ENCODE results near the gene KLRF2. TPM values are rescaled to one million over a fixed set of nuclear protein-coding genes. Genes with fewer than 3 reads are reported as not detected.
A peak's percentile ranks its signal among the peaks of the same experiment; 100 is the strongest.
"Not testable (repeated sequence)": the region's sequence is repeated elsewhere in the genome, so short reads cannot be mapped to it uniquely, and the experiment has no call there.

The KLRF2 gene, protein sequence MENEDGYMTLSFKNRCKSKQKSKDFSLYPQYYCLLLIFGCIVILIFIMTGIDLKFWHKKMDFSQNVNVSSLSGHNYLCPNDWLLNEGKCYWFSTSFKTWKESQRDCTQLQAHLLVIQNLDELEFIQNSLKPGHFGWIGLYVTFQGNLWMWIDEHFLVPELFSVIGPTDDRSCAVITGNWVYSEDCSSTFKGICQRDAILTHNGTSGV
- total RNA-seq: not detected
- long read RNA-seq: 0 reads

DNA sequence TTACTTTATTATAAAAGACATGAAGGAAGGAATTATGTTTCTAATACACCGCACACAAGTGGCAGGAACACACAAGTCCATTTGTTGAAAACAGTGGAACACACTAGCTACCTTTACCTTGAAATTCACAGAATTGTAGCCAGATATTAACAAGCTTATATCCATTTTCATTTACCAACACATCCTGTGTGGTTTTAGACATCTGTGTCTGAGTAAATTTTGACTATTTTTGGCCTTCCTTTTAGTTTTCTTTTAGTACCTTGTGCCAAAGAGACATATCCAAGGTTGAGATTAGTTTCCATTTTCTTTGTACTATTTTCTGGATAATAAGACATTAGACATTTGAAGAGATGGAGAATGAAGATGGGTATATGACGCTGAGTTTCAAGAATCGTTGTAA is at the start of gene KLRF2:
TSS of gene KLRF2 (plus strand) at position 244 of the 400 bp plus-strand sequence. CDS start at position 351, 107 bp downstream.
- DNase-seq (ENCODE audit: missing footprints): no peak
- intact Hi-C loops (cut with DNase I): no loop called here

DNA sequence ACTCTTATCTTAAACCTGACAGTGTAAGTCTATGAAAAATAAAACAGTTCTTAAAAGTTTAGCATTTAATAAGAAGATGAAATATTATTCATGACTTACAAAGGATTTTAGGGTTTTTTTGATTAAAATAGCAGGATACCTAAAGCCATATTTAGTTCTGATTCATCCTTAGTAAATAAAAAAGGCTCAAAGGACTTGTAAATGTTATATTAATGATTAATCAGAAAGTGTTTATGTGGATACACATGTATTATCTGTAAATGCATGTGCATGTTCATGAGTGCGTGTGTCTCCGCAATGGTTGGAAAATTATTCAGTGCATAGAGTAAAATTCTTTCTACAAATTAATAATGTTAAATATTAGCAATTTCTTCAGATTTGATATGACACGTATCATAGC is 49.6 kb upstream of the KLRF2 start:
- no peak for ATAC-seq
- intact Hi-C loops (cut with DNase I): no loop called here

More for the DNA sequence above, at the start of gene KLRF2:
- no peak for ATAC-seq

DNA sequence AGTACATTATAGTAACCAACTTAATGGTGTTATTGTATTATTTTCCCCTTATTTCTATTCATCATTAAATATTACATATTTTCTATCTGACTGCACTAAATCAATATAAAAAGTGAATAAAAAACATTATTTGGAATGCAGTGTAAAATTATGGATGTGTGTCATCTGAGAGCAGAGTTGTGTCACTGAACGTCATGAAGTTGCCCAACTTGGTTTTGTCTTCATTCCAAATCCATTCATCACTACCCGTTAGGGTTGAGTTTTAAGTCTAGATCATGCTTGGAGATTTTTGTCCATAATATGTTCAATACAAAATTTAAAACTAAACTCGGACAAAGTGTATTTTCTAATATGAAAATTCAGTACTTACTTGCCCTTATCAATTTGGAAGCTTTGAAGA is 37.9 kb upstream of the KLRF2 start:
- ATAC-seq: no peak
- intact Hi-C loops (cut with DNase I): no loop called here
- DNase-seq (ENCODE audit: missing footprints): no peak

More for the DNA sequence above, 49.6 kb upstream of the KLRF2 start:
- no peak for DNase-seq (ENCODE audit: missing footprints)

DNA sequence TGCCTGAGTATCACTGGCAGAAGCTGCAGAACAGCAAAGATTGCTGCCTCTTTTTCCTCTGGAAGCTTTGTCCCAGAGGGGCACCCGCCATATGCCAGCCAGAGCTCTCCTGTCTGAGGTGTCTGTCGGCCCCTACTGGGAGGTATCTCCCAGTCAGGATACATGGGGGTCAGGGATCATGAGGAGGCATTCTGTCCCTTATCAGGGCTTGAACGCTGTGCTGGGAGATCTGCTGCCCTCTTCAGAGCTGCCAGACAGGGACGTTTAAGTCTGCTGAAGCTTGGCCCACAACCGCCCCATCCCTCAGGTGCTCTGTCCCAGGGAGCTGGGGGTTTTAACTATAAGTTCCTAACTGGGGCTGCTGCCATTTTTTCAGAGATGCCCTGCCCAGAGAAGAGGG is 32.4 kb upstream of the KLRF2 start:
- no peak for ATAC-seq
- no peak for DNase-seq (ENCODE audit: missing footprints)
- intact Hi-C loops (cut with DNase I): no loop called here

DNA sequence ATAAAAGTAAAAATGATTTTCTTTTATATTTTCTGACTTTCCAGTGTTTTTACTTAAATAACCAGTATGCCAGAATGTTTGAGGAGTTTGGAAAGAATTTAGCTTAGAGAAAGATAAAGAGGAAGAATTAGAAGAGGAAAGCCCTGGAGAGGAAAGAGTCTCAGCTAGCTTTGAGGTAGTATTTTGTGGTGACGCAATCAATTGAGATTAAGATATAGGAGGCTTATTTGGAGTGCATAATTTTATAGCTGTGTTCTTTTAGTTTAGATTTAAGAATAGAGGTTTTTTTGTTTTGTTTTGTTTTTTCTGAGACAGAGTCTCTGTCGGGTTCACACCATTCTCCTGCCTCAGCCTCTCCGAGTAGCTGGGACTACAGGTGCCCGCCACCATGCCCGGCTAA is 30.2 kb upstream of the KLRF2 start:
- DNase-seq (ENCODE audit: missing footprints) (no peak), ATAC-seq (no peak)
- intact Hi-C loops (cut with DNase I): no loop called here

DNA sequence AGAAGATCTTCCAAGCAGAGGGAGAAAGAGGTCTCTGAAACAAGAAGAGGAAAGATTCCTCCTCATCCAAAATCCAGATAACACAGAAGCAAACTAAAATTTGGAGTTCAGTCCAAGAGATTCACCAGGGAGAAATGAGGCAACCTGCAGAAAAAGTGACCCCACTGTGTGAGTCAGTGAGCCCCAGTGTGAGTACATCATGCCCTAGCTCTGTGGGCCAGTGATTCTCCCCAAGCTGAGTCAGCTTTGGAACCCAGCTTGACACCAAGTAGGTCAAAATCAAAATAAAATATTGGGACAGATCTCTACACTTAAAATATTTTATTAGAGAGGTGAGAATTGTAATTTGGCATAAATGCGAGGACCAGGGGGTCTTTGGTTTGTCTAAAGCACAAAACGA is 29.4 kb upstream of the KLRF2 start:
- no peak for DNase-seq (ENCODE audit: missing footprints)
- intact Hi-C loops (cut with DNase I): no loop called here
- ATAC-seq: no peak

DNA sequence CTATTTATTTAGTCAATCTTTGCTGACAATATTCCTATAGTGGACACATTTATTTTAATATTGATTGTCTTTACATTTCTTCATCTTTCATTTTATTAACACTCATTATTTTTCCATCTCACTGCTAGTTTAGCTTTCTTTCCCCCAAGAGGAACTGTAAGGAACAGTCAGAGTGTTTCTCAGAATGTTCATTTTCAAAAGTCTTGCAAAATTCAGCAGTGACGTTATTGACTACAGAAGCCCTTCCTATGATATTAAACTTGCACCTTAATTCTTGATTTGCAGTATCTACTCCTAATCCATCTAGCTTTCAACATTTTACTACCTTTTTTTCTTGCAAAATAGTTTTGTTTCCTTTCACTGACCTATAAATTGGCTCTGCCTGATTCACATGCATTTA is 25.1 kb upstream of the KLRF2 start:
- no peak for DNase-seq (ENCODE audit: missing footprints)
- intact Hi-C loops (cut with DNase I): no loop called here
- ATAC-seq: no peak

DNA sequence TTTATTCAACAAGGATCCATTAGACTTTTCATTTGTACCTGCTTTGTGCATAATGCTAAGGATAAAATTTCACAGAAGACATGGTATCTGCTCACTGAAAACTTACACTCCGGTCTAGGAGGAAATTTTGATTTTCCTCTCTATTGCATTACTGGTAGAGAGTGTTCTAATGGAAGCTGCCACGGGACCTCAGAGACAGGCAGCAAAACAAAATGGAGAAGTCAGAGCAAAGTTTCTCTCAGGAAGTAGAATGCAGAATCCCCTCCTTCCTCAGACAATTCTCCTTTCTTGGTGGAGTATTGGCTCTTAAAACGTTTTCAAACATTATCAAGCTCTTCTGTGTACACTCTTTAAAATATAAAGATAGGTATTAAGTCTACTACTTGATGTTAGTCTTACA is 24.4 kb upstream of the KLRF2 start:
- no peak for ATAC-seq
- DNase-seq (ENCODE audit: missing footprints): no peak
- intact Hi-C loops (cut with DNase I): no loop called here

DNA sequence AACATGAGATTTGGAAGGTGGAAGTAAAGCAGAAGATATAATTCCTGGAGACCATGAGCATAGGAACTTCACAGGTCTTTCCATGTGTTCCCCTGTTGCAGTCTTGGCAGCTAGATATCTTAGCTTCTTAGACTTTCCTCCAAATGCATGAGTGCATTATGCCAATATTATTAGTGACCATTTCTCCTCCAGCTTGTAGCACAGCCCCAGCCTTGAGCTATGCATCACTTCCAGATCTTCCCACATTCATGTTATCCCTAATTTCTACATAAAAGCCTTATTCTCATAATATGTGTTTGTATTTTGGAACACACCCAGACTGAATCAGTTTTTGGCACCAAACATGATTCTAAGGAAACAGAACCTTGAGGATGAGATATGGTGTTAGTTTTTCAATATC is 23.2 kb upstream of the KLRF2 start:
- intact Hi-C loops (cut with DNase I): no loop called here
- ATAC-seq (no peak), DNase-seq (ENCODE audit: missing footprints) (no peak)

DNA sequence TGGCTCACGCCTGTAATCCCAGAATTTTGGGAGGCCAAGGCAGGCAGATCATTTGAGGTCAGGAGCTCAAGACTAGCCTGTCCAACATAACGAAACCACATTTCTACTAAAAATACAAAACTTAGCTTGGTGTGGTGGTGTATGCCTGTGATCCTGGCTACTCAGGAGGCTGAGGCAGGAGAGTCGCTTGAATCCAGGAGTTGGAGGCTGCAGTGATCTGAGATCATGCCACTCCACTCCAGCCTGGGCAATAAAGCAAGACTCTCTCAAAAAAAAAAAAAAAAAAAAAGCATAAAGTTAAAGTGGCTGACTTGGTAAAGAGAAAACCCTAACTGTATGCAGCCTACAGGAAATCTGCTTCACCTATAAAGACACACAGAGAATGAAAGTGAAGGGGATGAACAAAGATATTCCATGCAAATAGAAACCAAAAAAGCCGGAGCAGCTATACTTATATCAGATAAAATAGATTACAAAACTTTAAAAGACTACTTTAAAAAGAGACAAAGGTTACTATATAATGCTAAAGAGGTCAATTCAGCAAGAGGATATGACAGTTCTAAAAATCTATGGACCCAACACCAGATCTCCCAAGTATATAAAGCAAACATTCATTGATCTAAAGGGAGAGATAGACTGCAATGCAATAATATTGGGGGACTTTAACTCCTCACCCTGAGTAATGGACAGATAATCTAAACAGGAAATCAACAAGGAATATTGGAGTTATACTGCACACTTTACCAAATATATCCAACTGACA is 16.2 kb upstream of the KLRF2 start:
- DNase-seq (ENCODE audit: missing footprints) (no peak), ATAC-seq (no peak)
- intact Hi-C loops (cut with DNase I): no loop called here

DNA sequence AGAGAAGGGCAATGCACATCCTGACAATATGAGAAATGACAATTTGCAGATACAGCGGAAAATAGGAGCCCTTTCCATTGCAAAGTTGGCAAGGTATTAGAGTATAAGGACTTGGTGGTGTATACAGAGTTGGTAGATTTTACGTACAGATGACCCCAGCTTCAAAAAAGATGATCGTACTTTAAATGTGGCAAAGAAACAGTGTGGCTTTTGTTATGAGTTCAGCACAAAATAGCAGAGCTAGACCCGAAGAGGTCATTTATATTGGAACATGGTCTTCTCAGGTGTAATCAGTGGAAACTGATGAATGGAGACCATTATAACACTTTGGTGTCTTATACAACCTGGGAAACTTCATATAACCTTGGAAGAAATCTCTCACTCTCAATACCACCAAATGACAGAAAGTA is 14.4 kb upstream of the KLRF2 start:
- no peak for ATAC-seq
- DNase-seq (ENCODE audit: missing footprints): no peak
- intact Hi-C loops (cut with DNase I): no loop called here

DNA sequence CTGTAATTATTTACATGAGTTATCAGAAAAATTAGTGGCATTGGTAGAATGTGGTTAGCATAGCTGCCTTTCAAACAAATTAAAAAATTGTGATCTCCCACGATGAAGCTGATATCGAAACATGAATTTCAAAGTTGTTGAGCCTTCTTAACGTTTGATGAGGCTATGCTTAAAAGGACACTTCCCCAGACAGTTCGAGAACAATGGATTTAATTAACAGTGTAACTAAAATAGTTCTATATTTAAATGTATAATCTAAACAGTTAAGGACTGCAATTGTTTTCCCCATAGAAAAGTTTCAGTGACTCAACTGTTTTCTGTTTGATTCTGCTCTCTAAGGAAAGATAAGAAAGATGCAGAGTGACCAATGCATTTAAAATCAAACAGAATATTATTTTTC is 13.8 kb upstream of the KLRF2 start:
- intact Hi-C loops (cut with DNase I): no loop called here
- DNase-seq (ENCODE audit: missing footprints) (no peak), ATAC-seq (no peak)

DNA sequence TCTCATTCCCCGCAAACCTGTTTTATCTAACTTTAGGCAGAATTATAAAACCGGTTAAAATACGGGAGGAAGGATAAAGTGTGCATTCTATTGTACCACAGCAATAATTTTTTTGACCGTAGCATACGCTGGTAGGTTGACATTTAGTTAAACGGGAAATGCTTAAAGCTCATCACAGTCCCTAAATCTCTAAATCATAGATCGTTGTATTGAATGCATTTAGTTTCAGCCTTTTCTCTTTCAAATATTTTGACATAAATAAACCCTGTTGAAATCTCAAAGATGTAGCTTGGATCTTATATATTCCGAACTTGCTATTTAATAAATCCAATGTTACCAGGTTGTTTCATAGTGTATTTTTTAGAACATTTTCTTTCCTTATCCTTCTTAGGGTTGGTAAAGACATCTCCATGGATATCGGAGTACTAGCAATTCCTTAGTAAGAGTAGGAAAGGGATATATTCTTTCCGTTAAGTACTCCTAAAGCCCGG is 12.9 kb upstream of the KLRF2 start:
- ATAC-seq (no peak), DNase-seq (ENCODE audit: missing footprints) (no peak)
- intact Hi-C loops (cut with DNase I): no loop called here

DNA sequence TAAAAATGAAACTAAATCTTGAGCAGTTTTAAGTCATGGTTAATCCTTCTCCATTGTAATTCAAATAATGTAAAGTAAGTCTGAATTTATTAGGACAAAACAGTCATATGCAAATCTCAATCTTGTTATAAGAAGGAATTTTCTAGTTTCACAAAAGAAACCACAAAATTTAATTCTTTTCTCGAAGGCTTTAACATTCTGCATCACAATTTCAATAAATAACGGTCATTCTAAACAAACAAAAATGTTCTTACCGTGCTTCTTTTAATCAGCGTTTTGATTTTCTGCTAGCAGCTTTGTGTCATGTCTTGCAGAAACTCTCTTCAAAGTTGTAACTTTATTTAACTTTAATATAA is 12.4 kb upstream of the KLRF2 start:
- ATAC-seq: no peak
- no peak for DNase-seq (ENCODE audit: missing footprints)
- intact Hi-C loops (cut with DNase I): no loop called here

DNA sequence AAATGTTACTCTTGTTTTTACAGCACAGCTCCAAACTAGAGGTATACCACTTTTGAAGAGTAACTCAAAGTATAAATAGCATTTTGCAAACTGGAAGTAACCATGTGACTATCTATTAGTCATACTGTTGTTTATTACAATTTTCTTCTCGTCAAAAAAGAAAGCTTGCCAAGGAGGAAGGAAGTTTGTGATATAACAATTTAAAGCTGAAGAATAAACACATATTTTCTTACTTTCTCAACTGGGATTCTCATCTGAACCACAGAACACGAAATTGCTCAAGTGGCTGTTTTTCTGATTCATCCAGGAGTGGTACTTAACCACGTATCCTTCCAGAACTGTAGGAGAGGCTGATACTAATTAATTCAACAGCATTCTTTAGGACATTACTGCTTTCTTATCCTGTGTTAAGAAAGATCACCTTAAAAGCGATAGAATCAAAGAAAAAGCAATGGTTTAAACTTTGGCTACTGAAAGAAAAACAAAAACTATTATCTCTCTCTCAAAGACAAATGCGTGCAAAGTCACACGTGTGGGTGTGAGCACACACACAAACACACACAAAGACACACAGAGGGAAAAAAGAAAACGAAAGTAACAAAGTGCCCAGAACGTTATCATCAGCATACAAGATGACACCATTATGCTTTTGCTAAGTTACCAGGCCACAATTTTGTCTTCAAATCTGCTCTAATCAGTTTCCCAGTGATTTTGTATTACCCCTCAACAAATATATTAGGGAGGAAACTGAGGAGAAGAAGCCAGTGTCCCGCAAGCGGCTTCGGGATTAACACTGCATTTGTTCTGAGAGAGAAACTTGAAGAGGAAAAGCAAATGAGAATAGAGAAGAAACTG is 11.8 kb upstream of the KLRF2 start, which contains the start of gene CLEC2B:
TSS of gene CLEC2B (minus strand) at position 48 of the 855 bp plus-strand sequence.
- DNase-seq (ENCODE audit: missing footprints) (peak; percentile 43), ATAC-seq (peak; percentile 72)
- intact Hi-C loops (cut with DNase I): no loop called here

DNA sequence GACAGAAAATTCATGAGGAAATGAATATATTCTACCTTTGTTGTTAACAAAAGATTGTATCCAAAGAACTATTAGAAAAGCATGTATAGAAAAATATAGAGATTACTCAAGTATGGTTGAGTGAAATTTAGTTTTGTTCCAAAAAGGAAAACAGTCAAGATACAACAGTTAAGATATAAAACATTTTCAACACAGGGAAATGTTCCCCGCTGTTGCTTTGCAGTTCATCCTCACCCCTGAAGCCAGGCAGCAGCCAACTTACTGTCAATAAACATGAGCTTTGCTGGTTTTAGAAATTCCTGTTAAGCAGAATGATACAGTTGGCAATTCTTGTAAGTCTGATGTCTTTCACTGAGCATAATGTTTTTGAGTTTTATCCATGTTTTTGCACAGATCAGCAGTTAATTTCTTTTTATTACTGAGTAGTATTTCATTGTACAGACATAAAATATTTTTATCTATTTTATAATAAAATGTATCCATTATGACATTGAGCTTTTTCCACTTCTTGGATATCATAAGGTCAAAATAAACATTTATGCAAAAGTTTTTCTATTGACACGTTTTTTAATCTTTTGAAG is 10.9 kb upstream of the KLRF2 start:
- DNase-seq (ENCODE audit: missing footprints) (no peak), ATAC-seq (no peak)
- intact Hi-C loops (cut with DNase I): no loop called here

DNA sequence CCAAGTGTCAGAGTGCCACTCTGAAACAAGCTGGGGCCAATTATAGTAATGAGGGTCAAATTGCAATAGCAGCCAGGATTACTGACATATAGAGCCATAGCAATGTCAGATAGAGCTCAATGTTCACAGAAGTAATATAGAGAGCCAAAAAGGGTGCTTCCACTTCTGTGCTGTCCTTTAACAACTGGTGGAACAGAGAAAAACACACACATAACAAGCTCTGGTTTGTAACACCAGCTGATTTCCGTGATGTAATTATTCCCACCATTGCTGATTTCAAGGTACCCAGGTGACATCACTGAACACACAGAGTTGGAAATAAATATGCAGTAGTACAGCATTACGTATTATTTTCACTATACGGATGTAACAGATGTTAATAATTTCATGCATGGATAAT is 9.1 kb upstream of the KLRF2 start:
- no peak for DNase-seq (ENCODE audit: missing footprints)
- intact Hi-C loops (cut with DNase I): no loop called here
- ATAC-seq: no peak

DNA sequence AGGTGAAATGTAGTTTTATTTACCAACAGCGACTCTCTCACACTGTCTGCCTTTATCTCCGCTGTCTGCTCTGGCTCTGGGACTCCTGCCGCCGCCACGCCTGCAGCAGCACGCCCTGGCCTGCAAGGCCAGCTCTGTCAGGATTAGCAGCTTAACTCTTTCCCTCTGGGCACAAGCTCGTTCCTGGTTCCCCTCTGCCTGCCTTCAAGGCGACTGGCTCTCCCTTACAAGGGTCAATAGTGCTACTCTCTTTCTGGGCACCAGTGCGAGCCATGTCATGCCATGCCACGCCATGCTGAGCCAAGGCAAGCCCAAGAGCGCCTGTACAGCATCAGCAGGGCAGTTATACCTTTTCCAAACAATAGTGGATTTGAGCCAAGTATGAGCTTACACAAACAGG is 8.5 kb upstream of the KLRF2 start:
- DNase-seq (ENCODE audit: missing footprints) (peak; percentile 47), ATAC-seq (no peak)
- intact Hi-C loops (cut with DNase I): no loop called here

DNA sequence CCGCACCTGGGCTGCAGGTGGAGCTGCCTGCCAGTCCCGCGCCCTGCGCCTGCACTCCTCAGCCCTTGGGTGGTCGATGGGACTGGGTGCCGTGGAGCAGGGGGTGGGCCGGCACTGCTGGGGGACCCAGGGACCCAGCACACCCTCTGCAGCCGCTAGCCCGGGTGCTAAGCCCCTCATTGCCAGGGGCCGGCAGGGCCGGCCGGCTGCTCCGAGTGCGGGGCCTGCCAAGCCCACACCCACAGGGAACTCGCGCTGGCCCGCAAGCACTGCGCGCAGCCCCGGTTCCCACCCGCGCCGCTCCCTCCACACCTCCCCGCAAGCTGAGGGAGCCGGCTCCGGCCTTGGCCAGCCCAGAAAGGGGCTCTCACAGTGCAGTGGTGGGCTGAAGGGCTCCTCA is 5.2 kb upstream of the KLRF2 start:
- intact Hi-C loops (cut with DNase I): not testable (repeated sequence)
- peak; percentile 21 for DNase-seq (ENCODE audit: missing footprints)

More for the DNA sequence above, 5.2 kb upstream of the KLRF2 start:
- not testable (repeated sequence) for ATAC-seq

Data from Right ventricle myocardium inferior (tissue), 1 donor.